MV-4-11 (cell line): ENCODE results near the gene HTRA1.

ENCODE experiments used
- DNase-seq: peaks from one replicate; lab custom pipeline; 2025; lab: John Stamatoyannopoulos, UW

The HTRA1 gene

GRCh38 chr10:122516734-122517133, 55.4 kb downstream of the HTRA1 start:
- DNase-seq: peak; percentile 50

DNA sequence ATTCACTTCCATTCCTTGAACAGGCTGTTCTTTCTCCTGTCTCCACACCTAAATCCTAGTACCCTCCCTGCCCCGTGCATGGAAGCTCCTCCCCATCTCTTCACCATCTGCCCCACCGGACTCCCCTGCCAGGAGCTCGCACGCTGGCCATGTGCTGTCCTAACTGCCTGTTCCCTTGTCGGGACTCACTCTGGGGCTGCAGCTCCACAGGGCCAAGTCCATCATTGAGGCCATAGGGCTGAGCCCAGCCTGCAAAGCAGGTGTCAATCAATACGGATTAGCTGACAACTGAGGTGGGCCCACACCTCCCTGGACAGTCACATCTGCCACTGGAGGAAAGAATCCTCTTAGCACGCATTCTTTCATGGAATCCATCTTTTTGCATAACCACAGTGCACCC, 57.8 kb downstream of the HTRA1 start:
- no peak for DNase-seq

GRCh38 chr10:122519873-122520272, 58.5 kb downstream of the HTRA1 start:
- no peak for DNase-seq

DNA sequence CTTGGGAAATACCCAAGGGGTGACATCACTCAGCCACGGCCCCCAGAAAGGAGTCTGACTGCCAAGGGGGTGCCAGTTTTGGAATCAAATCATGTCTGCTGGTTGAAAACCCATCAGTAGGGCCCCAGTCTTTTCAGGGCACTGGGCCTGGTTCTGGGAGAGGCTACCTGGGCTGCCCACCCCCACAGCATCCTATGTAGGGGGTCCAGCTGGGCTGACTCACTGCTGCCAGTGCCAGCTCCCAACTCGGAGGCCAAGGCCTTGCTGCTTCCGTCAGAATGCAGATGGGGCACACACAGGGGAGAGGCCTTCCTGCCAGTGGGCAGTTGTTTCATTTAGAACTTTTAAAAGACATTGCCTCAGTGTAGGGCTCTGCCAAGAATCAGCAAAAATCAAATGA, 59.7 kb downstream of the HTRA1 start:
- no peak for DNase-seq

DNA sequence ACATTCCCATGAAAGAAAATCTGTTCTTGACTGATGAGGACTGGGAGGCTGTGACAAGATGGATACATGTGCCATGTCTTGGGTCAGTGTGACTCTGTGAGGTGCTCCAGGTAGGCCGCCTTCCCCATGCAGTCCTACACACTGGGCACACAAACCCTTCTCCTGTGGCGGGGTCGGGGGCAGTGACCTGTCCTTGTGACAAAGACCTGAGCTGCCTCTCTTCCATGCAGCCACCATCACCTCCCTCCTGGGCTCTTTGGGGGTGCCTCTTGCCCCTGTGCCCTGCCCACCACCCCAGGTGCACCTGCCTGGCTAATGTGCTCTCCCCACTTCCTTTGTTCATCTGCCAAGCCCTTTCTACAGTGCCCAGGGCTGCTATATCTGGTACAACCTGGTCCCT, 63.5 kb downstream of the HTRA1 start:
- no peak for DNase-seq

DNA sequence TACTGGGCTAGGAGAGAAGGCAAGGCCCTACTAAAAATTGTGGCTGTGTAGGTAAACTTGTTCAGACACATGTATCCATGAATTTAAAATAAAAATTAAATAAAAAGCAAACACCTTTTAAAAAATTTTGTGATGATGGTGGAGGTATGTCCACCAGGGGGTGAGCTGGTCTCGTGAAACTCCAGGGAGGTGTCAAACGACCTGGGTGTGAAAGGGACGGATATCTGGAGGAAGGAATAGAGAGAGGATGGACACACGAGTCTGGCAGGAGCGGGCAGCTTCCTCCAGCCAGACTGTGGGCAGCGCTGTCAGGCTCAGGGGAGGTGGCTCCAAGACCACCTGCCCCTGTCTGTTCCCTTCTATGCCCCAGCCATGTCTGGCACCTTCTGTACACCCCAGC, 64.4 kb downstream of the HTRA1 start:
- no peak for DNase-seq

GRCh38 chr10:122526892-122527291, 65.5 kb downstream of the HTRA1 start:
- DNase-seq: no peak

DNA sequence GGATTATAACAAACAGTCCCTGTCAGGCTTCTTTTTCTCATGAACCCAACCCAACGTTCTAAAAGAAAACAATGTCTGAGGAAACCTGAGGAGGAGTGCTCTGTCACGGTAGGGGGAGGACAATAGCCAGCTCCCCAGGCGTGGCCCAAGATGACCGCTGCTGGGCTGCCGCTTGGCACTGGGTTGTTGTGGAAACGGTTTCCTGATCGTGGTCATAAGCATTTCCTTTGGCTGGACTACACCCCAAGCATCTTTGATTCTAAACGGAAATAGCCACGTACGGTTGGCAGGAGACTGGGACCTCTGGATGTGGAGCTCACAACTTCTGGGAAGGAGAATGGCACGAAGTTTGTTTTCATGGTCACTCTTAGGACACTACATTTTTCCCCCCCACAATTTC, 68.8 kb downstream of the HTRA1 start:
- no peak for DNase-seq

- no peak for DNase-seq
Observed at GRCh38 chr10:122531261-122531660, 69.9 kb downstream of the HTRA1 start.

- DNase-seq: no peak
Observed at GRCh38 chr10:122531939-122532338, 70.6 kb downstream of the HTRA1 start.

- no peak for DNase-seq
Observed at GRCh38 chr10:122532601-122533296, 71.4 kb downstream of the HTRA1 start.

DNA sequence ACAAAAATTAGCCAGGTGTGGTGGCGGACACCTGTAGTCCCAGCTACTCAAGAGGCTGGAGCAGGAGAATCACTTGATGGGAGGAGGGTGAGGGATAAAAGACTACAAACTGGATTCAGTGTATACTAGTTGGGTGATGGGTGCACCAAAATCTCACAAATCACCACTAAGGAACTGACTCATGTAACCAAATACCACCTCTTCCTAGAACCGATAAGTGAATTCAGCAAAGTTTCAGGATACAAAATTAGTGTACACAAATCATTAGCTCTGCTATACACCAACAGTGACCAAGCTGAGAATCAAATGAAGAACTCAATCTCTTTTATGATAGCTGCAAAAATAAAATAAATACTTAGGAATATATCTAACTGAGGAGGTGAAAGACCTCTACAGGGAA, 76.2 kb downstream of the HTRA1 start:
- DNase-seq: no peak

- peak; percentile 9 for DNase-seq
Observed at GRCh38 chr10:122541541-122542002, 80.2 kb downstream of the HTRA1 start.

GRCh38 chr10:122543676-122544445, 82.5 kb downstream of the HTRA1 start:
- DNase-seq: no peak

DNA sequence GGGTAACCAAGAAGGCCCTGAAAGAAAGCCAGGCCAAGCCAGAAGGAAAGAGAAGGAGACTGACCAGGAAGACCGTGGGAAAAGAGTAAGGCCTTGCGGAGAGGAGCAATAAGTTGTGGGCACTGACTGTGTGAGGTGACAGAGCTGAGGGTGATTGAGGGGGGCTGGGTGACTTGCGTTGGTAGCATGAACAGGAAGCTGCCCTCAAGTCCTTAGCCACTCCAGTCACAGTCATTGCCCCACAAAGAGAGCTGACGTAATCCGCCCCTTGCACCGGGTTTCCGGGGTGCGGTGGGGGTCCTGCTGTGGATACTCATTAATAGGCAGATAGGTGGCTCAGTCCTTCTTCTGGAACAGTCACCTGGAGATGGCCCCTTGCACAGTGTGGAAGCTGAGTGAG, 83.1 kb downstream of the HTRA1 start:
- no peak for DNase-seq

DNA sequence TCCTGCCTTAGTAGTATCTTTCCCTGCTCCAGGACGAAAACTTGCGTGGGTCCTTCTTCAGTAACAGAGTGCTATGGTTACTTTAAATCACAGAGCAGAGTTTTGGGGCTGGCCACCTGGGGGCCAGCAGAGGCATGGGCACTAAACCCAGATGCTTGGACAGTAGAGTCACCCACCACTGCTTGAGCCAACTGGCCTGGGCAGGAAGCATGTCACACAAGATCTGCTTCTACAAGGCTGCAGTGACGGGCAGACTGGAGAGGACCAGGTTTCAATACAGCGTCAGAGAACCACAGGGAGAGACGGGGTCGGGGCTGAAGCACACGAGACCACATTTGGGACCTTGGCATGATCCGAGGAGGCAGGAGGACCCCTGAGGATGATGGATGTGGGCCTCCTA, 84.9 kb downstream of the HTRA1 start:
- DNase-seq: no peak

- DNase-seq: no peak
Observed at GRCh38 chr10:122548407-122549085, 87.2 kb downstream of the HTRA1 start.

GRCh38 chr10:122549636-122550035, 88.3 kb downstream of the HTRA1 start:
- DNase-seq: no peak

- no peak for DNase-seq
Observed at GRCh38 chr10:122550427-122550826, 89.1 kb downstream of the HTRA1 start.

- no peak for DNase-seq
Observed at GRCh38 chr10:122550983-122551382, 89.6 kb downstream of the HTRA1 start.

- no peak for DNase-seq
Observed at GRCh38 chr10:122551450-122551849, 90.1 kb downstream of the HTRA1 start.

GRCh38 chr10:122553341-122553740, 92.0 kb downstream of the HTRA1 start:
- DNase-seq: no peak
